HepG2 (cell line): ENCODE measurements around the gene SRSF7. TPM values are rescaled to one million over a fixed set of nuclear protein-coding genes. Genes with fewer than 3 reads are reported as not detected.
A peak's percentile ranks its signal among the peaks of the same experiment; 100 is the strongest.

Experiments
- ATM ChIP-seq: fragments of 450-650 bp; IDR thresholded peaks from 2 replicates; pipeline ENCODE4 v1.7.1; 2017; ENCODE audit warnings: mild to moderate bottlenecking, borderline replicate concordance
- GTF3A ChIP-seq: sonication (generic); formaldehyde crosslinking; conservative IDR thresholded peaks from 2 replicates; pipeline ENCODE4 v1.4.0; 2020; ENCODE audit warnings: mild to moderate bottlenecking, missing genetic modification reagents
- NCOA5 ChIP-seq: sonication (generic); formaldehyde crosslinking; IDR thresholded peaks from 2 replicates; pipeline ENCODE4 v1.4.0; 2020; ENCODE audit warnings: missing genetic modification reagents
- PBX3 ChIP-seq: sonication (generic); formaldehyde crosslinking; IDR thresholded peaks from 2 replicates; pipeline ENCODE4 v1.8.1; 2023; ENCODE audit warnings: missing genetic modification reagents, inconsistent platforms, borderline replicate concordance
- SOX6 ChIP-seq, 2 experiments: fragments of 450-650 bp in 1 of 2; sonication (generic) in 1 of 2; formaldehyde crosslinking in 1 of 2; IDR thresholded peaks; 2 replicates each; pipeline versions ENCODE4 v1.4.0 to v1.6.1; 2017 to 2020; ENCODE audit warnings: antibody characterized with exemption in 1 of 2, mild to moderate bottlenecking in 1 of 2, missing genetic modification reagents in 1 of 2
- TFAP4 ChIP-seq: sonication (generic); IDR thresholded peaks from 2 replicates; pipeline ENCODE4 v1.6.1; 2016; ENCODE audit warnings: low read depth, borderline replicate concordance
- TGIF2 ChIP-seq: IDR thresholded peaks from 2 replicates; pipeline ENCODE4 v1.6.1; 2016; ENCODE audit warnings: control low read depth, missing compliant biosample characterization
- ZNF383 ChIP-seq: sonication (generic); formaldehyde crosslinking; IDR thresholded peaks from 2 replicates; pipeline ENCODE4 v1.4.0; 2020; ENCODE audit warnings: missing genetic modification reagents, mild to moderate bottlenecking, borderline replicate concordance
- polyA plus RNA-seq, 8 experiments: library from polyadenylated mRNA; depleted of rRNA in 3 of 8; stranded (reverse) in 7 of 8; unstranded in 1 of 8; fragments of >200 nt; fragmentation: Illumina TruSeq in 4 of 8; extraction: Trizol in 4 of 8; gene quantifications; 2 replicates each; pipeline versions ENCODE4 v1.2.1 to v1.2.3, GENCODE V29; 2011 to 2016; ENCODE audit warnings: low read depth in 4 of 8, missing spikeins in 1 of 8, mixed read lengths in 1 of 8; ENCODE audit not compliant: insufficient read depth in 1 of 8
- total RNA-seq, 5 experiments: library from RNA; depleted of rRNA; stranded (reverse); fragments of >200 nt; fragmentation: Illumina TruSeq; extraction: Trizol; gene quantifications; 2 replicates each; pipeline ENCODE4 v1.2.3, GENCODE V29; 2016; ENCODE audit warnings: low read depth in 1 of 5
- TF ChIP-seq, protein P1 (sequence below): sonication (generic); formaldehyde crosslinking; IDR thresholded peaks from 2 replicates; pipeline ENCODE4 v1.5.1; 2020; ENCODE audit warnings: mild to moderate bottlenecking, missing genetic modification reagents, borderline replicate concordance
- TF ChIP-seq, protein P2 (sequence below): sonication (generic); formaldehyde crosslinking; IDR thresholded peaks from 2 replicates; pipeline ENCODE4 v1.4.0; 2020; ENCODE audit warnings: missing genetic modification reagents

The SRSF7 gene
- total and polyA plus RNA-seq, 2 of the 13 experiments (the other 11 are each of a cell fraction or from before 2014, with no cell fraction given): 172 to 275 TPM

DNA sequence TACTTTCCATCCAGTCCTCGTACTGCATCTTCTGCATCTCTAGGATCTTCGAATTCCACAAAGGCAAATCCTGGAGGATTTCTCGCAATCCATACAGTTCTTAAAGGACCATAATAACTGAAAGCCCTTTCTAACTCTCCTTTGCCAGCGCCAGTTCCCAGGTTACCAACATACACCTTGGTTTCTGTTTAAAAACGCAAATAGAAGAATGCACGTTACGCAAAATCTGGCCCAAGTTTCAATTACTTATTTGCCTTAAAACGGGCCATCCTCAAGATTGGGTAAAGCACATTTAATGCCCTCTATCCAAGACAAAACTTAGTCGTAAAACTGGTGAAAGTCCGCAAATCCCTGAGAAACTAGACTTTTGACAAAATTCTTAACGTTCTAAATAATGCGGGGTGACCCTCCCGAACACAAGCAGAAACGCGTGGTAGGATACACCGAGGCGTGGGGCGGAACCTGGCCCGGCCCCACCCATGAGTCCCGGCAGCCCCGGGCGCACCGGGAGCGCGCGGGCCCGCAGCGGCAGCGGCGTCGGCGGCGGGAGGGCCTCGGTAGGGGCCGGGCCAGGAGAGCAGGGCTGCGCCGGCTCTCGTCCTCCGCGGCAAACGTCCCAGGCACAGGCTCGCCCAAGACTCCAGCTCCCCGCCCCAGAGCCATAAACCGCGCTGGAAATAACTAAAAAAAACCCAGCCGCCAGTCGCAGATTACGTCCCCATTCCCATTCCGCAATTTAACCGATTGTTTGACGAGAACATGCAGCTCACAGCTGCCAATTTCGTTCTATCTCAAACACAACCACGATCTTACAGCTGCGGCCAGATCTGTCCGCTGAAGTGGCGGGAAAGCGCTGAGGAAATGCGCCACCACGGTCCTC lies 910 bp downstream of the SRSF7 start (continued):
- TF ChIP-seq PBX3 (CRISPR knock-in tag): no peak
- TF ChIP-seq NCOA5: no peak
- TF ChIP-seq TFAP4: 0 out of 2 replicates have a peak, but pooled peaks have one; percentile 32
- no peak for TF ChIP-seq ATM
- TF ChIP-seq SOX6 (IDR thresholded peaks at IDR 0.05): no peak
- TF ChIP-seq SOX6 (CRISPR knock-in tag; IDR thresholded peaks at IDR 0.05): no peak
- no peak for TF ChIP-seq GTF3A
- TF ChIP-seq, protein P1, sequence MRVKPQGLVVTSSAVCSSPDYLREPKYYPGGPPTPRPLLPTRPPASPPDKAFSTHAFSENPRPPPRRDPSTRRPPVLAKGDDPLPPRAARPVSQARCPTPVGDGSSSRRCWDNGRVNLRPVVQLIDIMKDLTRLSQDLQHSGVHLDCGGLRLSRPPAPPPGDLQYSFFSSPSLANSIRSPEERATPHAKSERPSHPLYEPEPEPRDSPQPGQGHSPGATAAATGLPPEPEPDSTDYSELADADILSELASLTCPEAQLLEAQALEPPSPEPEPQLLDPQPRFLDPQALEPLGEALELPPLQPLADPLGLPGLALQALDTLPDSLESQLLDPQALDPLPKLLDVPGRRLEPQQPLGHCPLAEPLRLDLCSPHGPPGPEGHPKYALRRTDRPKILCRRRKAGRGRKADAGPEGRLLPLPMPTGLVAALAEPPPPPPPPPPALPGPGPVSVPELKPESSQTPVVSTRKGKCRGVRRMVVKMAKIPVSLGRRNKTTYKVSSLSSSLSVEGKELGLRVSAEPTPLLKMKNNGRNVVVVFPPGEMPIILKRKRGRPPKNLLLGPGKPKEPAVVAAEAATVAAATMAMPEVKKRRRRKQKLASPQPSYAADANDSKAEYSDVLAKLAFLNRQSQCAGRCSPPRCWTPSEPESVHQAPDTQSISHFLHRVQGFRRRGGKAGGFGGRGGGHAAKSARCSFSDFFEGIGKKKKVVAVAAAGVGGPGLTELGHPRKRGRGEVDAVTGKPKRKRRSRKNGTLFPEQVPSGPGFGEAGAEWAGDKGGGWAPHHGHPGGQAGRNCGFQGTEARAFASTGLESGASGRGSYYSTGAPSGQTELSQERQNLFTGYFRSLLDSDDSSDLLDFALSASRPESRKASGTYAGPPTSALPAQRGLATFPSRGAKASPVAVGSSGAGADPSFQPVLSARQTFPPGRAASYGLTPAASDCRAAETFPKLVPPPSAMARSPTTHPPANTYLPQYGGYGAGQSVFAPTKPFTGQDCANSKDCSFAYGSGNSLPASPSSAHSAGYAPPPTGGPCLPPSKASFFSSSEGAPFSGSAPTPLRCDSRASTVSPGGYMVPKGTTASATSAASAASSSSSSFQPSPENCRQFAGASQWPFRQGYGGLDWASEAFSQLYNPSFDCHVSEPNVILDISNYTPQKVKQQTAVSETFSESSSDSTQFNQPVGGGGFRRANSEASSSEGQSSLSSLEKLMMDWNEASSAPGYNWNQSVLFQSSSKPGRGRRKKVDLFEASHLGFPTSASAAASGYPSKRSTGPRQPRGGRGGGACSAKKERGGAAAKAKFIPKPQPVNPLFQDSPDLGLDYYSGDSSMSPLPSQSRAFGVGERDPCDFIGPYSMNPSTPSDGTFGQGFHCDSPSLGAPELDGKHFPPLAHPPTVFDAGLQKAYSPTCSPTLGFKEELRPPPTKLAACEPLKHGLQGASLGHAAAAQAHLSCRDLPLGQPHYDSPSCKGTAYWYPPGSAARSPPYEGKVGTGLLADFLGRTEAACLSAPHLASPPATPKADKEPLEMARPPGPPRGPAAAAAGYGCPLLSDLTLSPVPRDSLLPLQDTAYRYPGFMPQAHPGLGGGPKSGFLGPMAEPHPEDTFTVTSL (CRISPR knock-in tag): peak; percentile 12
- TF ChIP-seq, protein P2, sequence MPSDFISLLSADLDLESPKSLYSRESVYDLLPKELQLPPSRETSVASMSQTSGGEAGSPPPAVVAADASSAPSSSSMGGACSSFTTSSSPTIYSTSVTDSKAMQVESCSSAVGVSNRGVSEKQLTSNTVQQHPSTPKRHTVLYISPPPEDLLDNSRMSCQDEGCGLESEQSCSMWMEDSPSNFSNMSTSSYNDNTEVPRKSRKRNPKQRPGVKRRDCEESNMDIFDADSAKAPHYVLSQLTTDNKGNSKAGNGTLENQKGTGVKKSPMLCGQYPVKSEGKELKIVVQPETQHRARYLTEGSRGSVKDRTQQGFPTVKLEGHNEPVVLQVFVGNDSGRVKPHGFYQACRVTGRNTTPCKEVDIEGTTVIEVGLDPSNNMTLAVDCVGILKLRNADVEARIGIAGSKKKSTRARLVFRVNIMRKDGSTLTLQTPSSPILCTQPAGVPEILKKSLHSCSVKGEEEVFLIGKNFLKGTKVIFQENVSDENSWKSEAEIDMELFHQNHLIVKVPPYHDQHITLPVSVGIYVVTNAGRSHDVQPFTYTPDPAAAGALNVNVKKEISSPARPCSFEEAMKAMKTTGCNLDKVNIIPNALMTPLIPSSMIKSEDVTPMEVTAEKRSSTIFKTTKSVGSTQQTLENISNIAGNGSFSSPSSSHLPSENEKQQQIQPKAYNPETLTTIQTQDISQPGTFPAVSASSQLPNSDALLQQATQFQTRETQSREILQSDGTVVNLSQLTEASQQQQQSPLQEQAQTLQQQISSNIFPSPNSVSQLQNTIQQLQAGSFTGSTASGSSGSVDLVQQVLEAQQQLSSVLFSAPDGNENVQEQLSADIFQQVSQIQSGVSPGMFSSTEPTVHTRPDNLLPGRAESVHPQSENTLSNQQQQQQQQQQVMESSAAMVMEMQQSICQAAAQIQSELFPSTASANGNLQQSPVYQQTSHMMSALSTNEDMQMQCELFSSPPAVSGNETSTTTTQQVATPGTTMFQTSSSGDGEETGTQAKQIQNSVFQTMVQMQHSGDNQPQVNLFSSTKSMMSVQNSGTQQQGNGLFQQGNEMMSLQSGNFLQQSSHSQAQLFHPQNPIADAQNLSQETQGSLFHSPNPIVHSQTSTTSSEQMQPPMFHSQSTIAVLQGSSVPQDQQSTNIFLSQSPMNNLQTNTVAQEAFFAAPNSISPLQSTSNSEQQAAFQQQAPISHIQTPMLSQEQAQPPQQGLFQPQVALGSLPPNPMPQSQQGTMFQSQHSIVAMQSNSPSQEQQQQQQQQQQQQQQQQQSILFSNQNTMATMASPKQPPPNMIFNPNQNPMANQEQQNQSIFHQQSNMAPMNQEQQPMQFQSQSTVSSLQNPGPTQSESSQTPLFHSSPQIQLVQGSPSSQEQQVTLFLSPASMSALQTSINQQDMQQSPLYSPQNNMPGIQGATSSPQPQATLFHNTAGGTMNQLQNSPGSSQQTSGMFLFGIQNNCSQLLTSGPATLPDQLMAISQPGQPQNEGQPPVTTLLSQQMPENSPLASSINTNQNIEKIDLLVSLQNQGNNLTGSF (CRISPR knock-in tag): peak; percentile 80; the same call in 1 of the 2 replicates
- TF ChIP-seq ZNF383 (CRISPR knock-in tag): no peak
- TF ChIP-seq TGIF2 (CRISPR knock-in tag): 0 out of 2 replicates have a peak, but pooled peaks have one; percentile 37
